K562 (cell line): ENCODE measurements around the gene ACADM. TPM values are rescaled to one million over a fixed set of nuclear protein-coding genes. Genes with fewer than 3 reads are reported as not detected.

ENCODE experiments used
- ATF7 ChIP-seq: fragments of 450-650 bp; IDR thresholded peaks from 2 replicates; pipeline ENCODE4 v1.7.1; 2014; ENCODE audit warnings: mild to moderate bottlenecking, moderate library complexity
- CBX3 ChIP-seq, 2 experiments: IDR thresholded peaks; 1 replicate in 1 of 2; 2 replicates in 1 of 2; pipeline ENCODE4 v1.6.1; 2012; ENCODE audit warnings: inconsistent platforms in 2 of 2, low read length in 2 of 2, borderline replicate concordance in 1 of 2, control low read depth in 1 of 2
- CC2D1A ChIP-seq: fragments of 450-650 bp; IDR thresholded peaks from 2 replicates; pipeline ENCODE4 v1.6.1; 2017; ENCODE audit warnings: mild to moderate bottlenecking
- CTBP1 ChIP-seq: fragments of 450-650 bp; IDR thresholded peaks from 2 replicates; pipeline ENCODE4 v1.6.1; 2016; ENCODE audit warnings: borderline replicate concordance
- DPF2 ChIP-seq: fragments of 450-650 bp; IDR thresholded peaks from 2 replicates; pipeline ENCODE4 v1.6.1; 2016
- GTF2A2 ChIP-seq: IDR thresholded peaks from 2 replicates; pipeline ENCODE4 v1.6.1; 2016; ENCODE audit warnings: mild to moderate bottlenecking, missing genetic modification characterization, missing compliant biosample characterization
- HDAC3 ChIP-seq: fragments of 450-650 bp; IDR thresholded peaks from 2 replicates; pipeline ENCODE4 v1.6.1; 2018; ENCODE audit warnings: borderline replicate concordance, mild to moderate bottlenecking, moderate library complexity; ENCODE audit not compliant: partially characterized antibody
- MNT ChIP-seq, 2 experiments: fragments of 450-650 bp; conservative IDR thresholded peaks; 2 replicates each; pipeline ENCODE4 v1.6.1; 2017; ENCODE audit warnings: mild to moderate bottlenecking in 2 of 2, moderate library complexity in 2 of 2
- NFE2 ChIP-seq: IDR thresholded peaks from 2 replicates; pipeline ENCODE4 v1.6.1; 2014; ENCODE audit warnings: antibody characterized with exemption, low read depth
- NR2C1 ChIP-seq, 2 experiments: fragments of 450-650 bp; IDR thresholded peaks; 2 replicates each; pipeline ENCODE4 v1.6.1; 2017; ENCODE audit warnings: mild to moderate bottlenecking in 2 of 2, antibody characterized with exemption in 1 of 2, inconsistent platforms in 1 of 2, missing compliant biosample characterization in 1 of 2, missing genetic modification characterization in 1 of 2
- SMAD4 ChIP-seq: fragments of 250-450 bp; sonication (Bioruptor Pico); conservative IDR thresholded peaks from 2 replicates; pipeline ENCODE4 v1.8.0; 2021; ENCODE audit warnings: inconsistent platforms, mild to moderate bottlenecking, moderate library complexity
- SMARCA4 ChIP-seq: fragments of 450-650 bp; IDR thresholded peaks from 2 replicates; pipeline ENCODE4 v1.6.1; 2016
- SOX6 ChIP-seq: fragments of 450-650 bp; IDR thresholded peaks from 2 replicates; pipeline ENCODE4 v1.6.1; 2014; ENCODE audit warnings: mild to moderate bottlenecking
- TEAD4 ChIP-seq, 2 experiments: sonication (generic) in 1 of 2; formaldehyde crosslinking in 1 of 2; IDR thresholded peaks; 2 replicates each; pipeline versions ENCODE4 v1.6.1 to v1.8.0; 2012 to 2022; ENCODE audit warnings: borderline replicate concordance in 1 of 2, inconsistent platforms in 1 of 2, low read length in 1 of 2, mild to moderate bottlenecking in 1 of 2, missing genetic modification reagents in 1 of 2
- TRIM28 ChIP-seq: fragments of 450-650 bp; IDR thresholded peaks from 2 replicates; pipeline ENCODE4 v1.6.1; 2017
- ZFP36 ChIP-seq: fragments of 150-350 bp; IDR thresholded peaks from 2 replicates; pipeline ENCODE4 v1.6.1; 2018; ENCODE audit warnings: low read length, low read depth; ENCODE audit not compliant: partially characterized antibody
- ZNF316 ChIP-seq: fragments of 450-650 bp; IDR thresholded peaks from 2 replicates; pipeline ENCODE4 v1.6.1; 2016
- ZNF318 ChIP-seq, 2 experiments: fragments of 450-650 bp; IDR thresholded peaks; 2 replicates each; pipeline ENCODE4 v1.6.1; 2016; ENCODE audit warnings: mild to moderate bottlenecking in 2 of 2, borderline replicate concordance in 1 of 2, low read depth in 1 of 2, moderate library complexity in 1 of 2
- polyA plus RNA-seq, 8 experiments: library from polyadenylated mRNA; depleted of rRNA in 4 of 8; stranded (reverse) in 5 of 8; unstranded in 3 of 8; fragments of >200 nt; fragmentation: Nextera tagmentation in 2 of 8; fragmentation: Illumina TruSeq in 1 of 8; extraction: Ambion mirVana in 2 of 8; extraction: Trizol in 1 of 8; gene quantifications; 2 replicates each; pipeline versions ENCODE4 v1.2.1 to v1.2.3, GENCODE V29; 2011 to 2014; ENCODE audit warnings: inconsistent platforms in 1 of 8, missing spikeins in 1 of 8
- total RNA-seq, 7 experiments: library from RNA; depleted of rRNA in 6 of 7; stranded (reverse); fragments of >200 nt in 6 of 7; fragmentation: Illumina TruSeq in 2 of 7; extraction: Trizol in 2 of 7; gene quantifications; 2 replicates each; pipeline versions ENCODE4 v1.2.1 to v1.2.3, GENCODE V29; 2011 to 2021; ENCODE audit warnings: low replicate concordance in 1 of 7

Gene ACADM
- total and polyA plus RNA-seq, 9 of the 15 experiments (the other 6 are each of a cell fraction or from before 2014, with no cell fraction given), result 82.5 to 156 (median 123) TPM

- TF ChIP-seq NFE2, result peak; percentile 69
- TF ChIP-seq HDAC3, result peak; percentile 35
- peak in 1 of 2 experiments; percentile 62; a peak in 1 of 3 replicates for TF ChIP-seq CBX3 (IDR thresholded peaks at IDR 0.05; ENCODE audit: borderline replicate concordance in 1 of 2, low read length in 2 of 2)
- TF ChIP-seq ZNF316, result peak; percentile 17; the same call in 1 of the 2 replicates
- TF ChIP-seq TRIM28, result peak; percentile 48; the same call in 1 of the 2 replicates
- TF ChIP-seq TEAD4 (IDR thresholded peaks at IDR 0.05; ENCODE audit: low read length), result peak; percentile 52
- TF ChIP-seq TEAD4 (CRISPR knock-in tag; IDR thresholded peaks at IDR 0.05; ENCODE audit: borderline replicate concordance), result no peak
- peak; percentile 88 for TF ChIP-seq NR2C1 (IDR thresholded peaks at IDR 0.05)
- TF ChIP-seq NR2C1 (tag; IDR thresholded peaks at IDR 0.05), result peak; percentile 90
- peak; percentile 67 for TF ChIP-seq ZFP36
- 0 out of 2 replicates have a peak, but pooled peaks have one; percentile 23 for TF ChIP-seq SMAD4 (CRISPR knock-in tag)
- TF ChIP-seq MNT (conservative IDR thresholded peaks at IDR 0.05), result peak in 1 of 2 experiments; percentile 70; a peak in 2 of 4 replicates
- TF ChIP-seq SOX6, result peak; percentile 79
- peak; percentile 58; the same call in 1 of the 2 replicates for TF ChIP-seq ATF7
- TF ChIP-seq SMARCA4, result peak; percentile 74
- TF ChIP-seq CTBP1, result peak; percentile 53; the same call in 1 of the 2 replicates
- 0 out of 2 replicates have a peak, but pooled peaks have one; percentile 61 for TF ChIP-seq CC2D1A
- peak in 1 of 2 experiments; percentile 50; a peak in 1 of 4 replicates for TF ChIP-seq ZNF318 (IDR thresholded peaks at IDR 0.05; ENCODE audit: borderline replicate concordance in 1 of 2, low read depth in 1 of 2)
- no peak for TF ChIP-seq GTF2A2 (tag)
- peak; percentile 78 for TF ChIP-seq DPF2
Observed at GRCh38 chr1:75707191-75707590, 17.3 kb upstream of the ACADM start (continued).
